T-helper 22 cell (primary cell): ENCODE data around the gene SNRNP25.
"Not testable (repeated sequence)": the region's sequence is repeated elsewhere in the genome, so short reads cannot be mapped to it uniquely, and the experiment has no call there.

Experiments
- DNase-seq: peaks from one replicate; pipeline ENCODE4 v3.0.0-alpha.2; 2020; ENCODE audit warnings: low read depth

Gene SNRNP25

GRCh38 chr16:53346-54236 is at the start of gene SNRNP25, which contains the start of gene POLR3K:
Gene SNRNP25, plus strand, starts transcription at chr16:53828. Its CDS starts 189 bp downstream, at chr16:54017.
Gene POLR3K, minus strand, starts transcription at chr16:53608. Its CDS starts 22 bp downstream, at chr16:53586.
- peak; percentile 97 for DNase-seq

DNA sequence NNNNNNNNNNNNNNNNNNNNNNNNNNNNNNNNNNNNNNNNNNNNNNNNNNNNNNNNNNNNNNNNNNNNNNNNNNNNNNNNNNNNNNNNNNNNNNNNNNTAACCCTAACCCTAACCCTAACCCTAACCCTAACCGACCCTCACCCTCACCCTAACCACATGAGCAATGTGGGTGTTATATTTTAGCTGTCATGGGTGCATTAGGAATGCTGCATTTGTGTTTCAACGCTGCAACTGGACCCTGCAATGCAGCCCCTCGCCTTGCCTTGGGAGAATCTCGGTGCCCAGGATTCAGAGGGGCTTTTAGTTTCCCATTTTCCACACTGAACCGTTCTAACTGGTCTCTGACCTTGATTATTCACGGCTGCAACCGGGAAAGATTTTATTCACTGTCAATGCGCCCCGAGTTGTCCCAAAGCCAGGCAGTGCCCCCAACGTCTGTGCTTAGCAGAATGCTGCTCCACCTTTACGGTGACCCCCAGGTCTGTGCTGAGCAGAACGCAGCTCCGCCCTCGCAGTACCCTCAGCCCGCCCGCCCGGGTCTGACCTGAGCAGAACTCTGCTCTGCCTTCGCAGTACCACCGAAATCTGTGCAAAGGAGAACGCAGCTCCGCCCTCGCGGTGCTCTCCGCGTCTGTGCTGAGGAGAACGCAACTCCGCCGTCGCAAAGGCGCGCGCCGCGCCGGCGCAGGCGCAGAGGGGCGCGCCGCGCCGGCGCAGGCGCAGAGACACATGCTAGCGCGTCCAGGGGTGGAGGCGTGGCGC is 43.5 kb upstream of the SNRNP25 start:
- no peak for DNase-seq

GRCh38 chr16:10772-11171 is 42.9 kb upstream of the SNRNP25 start:
- DNase-seq, result peak; percentile 77

DNA sequence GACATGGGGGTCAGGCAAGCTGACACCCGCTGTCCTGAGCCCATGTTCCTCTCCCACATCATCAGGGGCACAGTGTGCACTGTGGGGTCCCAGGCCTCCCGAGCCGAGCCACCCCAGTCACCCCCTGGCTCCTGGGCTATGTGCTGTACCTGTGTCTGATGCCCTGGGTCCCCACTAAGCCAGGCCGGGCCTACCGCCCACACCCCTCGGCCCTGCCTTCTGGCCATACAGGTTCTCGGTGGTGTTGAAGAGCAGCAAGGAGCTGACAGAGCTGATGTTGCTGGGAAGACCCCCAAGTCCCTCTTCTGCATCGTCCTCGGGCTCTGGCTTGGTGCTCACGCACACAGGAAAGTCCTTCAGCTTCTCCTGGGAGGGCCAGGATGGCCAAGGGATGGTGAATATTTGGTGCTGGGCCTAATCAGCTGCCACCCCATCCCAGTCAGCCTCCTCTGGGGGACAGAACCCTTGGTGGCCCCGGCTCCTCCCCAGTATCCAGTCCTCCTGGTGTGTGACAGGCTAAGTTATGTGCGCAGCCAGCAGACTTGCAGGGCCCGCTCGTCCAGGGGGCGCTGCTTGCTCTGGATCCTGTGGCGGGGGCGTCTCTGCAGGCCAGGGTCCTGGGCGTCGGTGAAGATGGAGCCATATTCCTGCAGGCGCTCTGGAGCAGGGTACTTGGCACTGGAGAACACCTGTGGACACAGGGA is 36.4 kb upstream of the SNRNP25 start:
- not testable (repeated sequence) for DNase-seq

GRCh38 chr16:20886-21285 is 32.7 kb upstream of the SNRNP25 start:
- DNase-seq, result not testable (repeated sequence)

DNA sequence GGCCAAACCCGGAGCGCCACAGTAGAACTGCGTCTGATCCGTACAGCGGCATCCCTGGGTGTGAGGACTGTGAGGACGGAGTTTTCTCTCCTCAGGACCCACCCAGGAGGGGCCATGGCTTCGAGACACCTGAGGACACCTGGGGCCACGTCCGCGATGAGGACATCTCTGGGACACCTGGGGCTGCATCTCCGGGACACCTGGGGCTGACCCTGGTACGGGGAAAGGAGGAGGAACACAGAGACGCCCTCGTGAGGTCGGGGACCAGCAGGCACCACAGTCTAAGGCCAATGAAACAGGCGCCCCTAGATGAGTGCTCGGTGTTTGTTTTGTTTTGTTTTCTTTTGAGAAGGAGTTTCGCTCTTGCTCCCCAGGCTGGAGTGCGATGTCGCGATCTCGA is 29.5 kb upstream of the SNRNP25 start:
- not testable (repeated sequence) for DNase-seq

- DNase-seq, result not testable (repeated sequence)
Measured at GRCh38 chr16:25926-26348, 27.7 kb upstream of the SNRNP25 start.

GRCh38 chr16:30627-31026 is 23.0 kb upstream of the SNRNP25 start:
- not testable (repeated sequence) for DNase-seq

GRCh38 chr16:33154-33876 is 20.3 kb upstream of the SNRNP25 start:
- DNase-seq, result not testable (repeated sequence)

GRCh38 chr16:33877-34647 is 19.6 kb upstream of the SNRNP25 start:
- no peak for DNase-seq

DNA sequence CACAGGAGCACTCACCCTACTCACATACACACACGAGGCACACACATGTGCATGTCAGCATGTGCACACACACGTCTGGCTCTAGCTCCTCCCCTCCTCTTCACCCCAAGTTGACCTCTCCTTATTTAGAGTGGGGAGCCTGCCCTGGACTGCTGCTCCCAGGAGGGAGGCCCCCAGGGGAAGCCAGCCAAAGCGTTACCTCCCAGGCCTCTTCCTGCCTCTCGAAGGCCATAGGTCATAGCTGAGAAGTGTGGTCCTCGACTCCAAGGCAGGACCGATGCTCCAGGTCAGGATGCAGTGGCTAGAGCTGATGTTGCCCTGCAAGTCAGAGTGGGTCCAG is 19.0 kb upstream of the SNRNP25 start:
- no peak for DNase-seq

GRCh38 chr16:35011-35677 is 18.5 kb upstream of the SNRNP25 start:
- no peak for DNase-seq

- DNase-seq, result no peak
Measured at GRCh38 chr16:35678-36305, 17.8 kb upstream of the SNRNP25 start.

- DNase-seq, result no peak
Measured at GRCh38 chr16:36336-36984, 17.2 kb upstream of the SNRNP25 start.

GRCh38 chr16:37511-37910 is 16.1 kb upstream of the SNRNP25 start:
- DNase-seq, result no peak

DNA sequence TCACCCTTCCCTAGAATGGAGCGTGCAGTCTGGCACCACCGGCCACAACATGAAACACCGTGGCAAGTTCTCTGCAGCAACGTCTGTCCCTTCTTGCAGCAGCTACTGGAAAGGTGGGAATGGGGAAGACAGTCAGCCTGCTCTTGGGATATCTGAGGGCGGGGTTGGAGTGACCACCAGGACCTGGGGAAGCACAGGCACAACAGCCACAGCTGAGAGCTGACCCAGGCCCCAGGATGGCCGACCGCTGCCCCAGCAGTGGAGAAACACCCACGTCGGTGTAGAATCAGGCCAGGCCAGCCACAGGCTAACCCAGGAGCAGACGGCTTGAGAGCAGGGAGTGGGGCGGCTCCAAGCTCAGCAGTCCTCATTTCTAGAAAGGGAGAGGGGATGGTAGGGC is 15.4 kb upstream of the SNRNP25 start:
- not testable (repeated sequence) for DNase-seq

GRCh38 chr16:38941-39892 is 14.4 kb upstream of the SNRNP25 start:
- peak; percentile 11 for DNase-seq

GRCh38 chr16:41439-42068 is 12.1 kb upstream of the SNRNP25 start:
- DNase-seq, result no peak
